Astrocyte of the cerebellum (primary cell): ENCODE measurements around the gene CAMKK1.
"Not testable (repeated sequence)": the region's sequence is repeated elsewhere in the genome, so short reads cannot be mapped to it uniquely, and the experiment has no call there.

Experiments used
- DNase-seq: peaks from one replicate; pipeline ENCODE4 v3.0.0-alpha.2; 2011; ENCODE audit warnings: low read depth
- H3K4me3 ChIP-seq: 2 replicates; pipeline ENCODE4 v1.5.1; 2011; ENCODE audit warnings: mild to moderate bottlenecking, low read depth, low read length, moderate library complexity
- in situ Hi-C: cut with HindIII; loops from 2 replicates; pipeline ENCODE4 v1.10.0; 2017; ENCODE audit warnings: low sequenced_read_pairs
- TF ChIP-seq, protein P1 (sequence below): IDR thresholded peaks from 2 replicates; pipeline ENCODE4 v1.5.1; 2012; ENCODE audit warnings: low read length, low read depth, moderate library complexity, mild to moderate bottlenecking; ENCODE audit errors: missing control alignments

The CAMKK1 gene

DNA sequence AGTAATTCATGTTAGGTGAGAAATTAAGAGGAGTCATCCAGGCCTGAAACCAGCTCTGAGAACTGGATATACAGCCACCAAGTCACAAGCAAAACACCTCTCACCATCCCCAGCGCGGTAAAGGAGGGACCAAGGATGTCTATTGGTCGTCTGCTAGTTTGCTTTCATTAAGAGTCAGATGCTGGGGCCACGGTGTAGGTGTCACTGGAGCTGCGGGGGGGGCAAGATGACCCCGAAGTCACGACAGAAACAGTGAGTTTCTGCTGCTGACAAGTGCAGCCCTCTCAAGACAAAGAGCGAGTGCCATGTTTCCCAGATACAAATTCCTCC lies 47.6 kb downstream of the CAMKK1 start:
- no peak for DNase-seq
- H3K4me3 ChIP-seq, result peak overlapping the region; percentile 95
- in situ Hi-C loops, result no loop called here
- TF ChIP-seq, protein P1, sequence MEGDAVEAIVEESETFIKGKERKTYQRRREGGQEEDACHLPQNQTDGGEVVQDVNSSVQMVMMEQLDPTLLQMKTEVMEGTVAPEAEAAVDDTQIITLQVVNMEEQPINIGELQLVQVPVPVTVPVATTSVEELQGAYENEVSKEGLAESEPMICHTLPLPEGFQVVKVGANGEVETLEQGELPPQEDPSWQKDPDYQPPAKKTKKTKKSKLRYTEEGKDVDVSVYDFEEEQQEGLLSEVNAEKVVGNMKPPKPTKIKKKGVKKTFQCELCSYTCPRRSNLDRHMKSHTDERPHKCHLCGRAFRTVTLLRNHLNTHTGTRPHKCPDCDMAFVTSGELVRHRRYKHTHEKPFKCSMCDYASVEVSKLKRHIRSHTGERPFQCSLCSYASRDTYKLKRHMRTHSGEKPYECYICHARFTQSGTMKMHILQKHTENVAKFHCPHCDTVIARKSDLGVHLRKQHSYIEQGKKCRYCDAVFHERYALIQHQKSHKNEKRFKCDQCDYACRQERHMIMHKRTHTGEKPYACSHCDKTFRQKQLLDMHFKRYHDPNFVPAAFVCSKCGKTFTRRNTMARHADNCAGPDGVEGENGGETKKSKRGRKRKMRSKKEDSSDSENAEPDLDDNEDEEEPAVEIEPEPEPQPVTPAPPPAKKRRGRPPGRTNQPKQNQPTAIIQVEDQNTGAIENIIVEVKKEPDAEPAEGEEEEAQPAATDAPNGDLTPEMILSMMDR, result no peak

DNA sequence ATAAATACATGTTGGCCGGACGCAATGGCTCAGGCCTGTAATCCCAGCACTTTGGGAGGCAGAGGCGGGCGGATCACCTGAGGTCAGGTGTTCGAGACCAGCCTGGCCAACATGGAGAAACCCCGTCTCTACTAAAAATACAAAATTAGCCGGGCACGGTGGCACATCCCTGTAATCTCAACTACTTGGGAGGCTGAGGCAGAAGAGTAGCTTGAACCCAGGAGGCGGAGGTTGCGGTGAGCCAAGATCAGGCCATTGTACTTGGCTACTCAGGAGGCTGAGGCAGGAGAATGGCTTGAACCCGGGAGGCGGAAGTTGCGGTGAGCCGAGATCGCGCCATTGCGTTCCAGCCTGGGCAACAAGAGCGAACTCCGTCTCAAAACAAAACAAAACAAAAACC lies 48.3 kb downstream of the CAMKK1 start:
- DNase-seq, in situ Hi-C loops, H3K4me3 ChIP-seq: not testable (repeated sequence)

DNA sequence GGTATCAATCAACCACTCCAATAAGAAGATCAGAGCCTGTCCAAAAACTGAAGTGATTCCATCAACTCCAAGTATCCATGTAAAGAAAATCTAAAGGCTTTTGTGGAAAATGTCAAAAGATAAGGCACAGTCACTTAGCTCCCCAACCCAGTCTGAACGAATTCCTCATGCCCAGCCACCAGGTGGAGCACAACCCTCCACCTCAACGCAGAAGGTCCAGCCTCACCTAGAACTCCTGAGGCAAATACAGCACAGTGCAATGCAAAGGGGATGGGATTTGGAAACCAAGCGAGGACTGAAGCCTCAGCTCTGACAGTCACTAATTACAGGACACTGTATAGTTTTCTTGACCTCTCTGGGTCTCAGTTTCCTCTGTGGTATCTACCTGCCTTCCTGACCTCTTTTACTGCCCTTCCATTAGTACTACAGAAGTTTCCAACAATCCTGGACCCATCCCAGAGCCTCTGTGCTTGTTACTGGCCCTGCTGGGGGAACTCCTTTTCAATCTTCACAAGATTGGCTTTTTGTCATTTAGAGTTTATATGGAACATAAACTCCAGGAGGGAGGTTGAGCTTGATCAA lies 48.8 kb downstream of the CAMKK1 start:
- DNase-seq, result no peak
- no peak overlapping the region for H3K4me3 ChIP-seq
- in situ Hi-C loops, result no loop called here
- TF ChIP-seq, protein P1, result peak; percentile 76

DNA sequence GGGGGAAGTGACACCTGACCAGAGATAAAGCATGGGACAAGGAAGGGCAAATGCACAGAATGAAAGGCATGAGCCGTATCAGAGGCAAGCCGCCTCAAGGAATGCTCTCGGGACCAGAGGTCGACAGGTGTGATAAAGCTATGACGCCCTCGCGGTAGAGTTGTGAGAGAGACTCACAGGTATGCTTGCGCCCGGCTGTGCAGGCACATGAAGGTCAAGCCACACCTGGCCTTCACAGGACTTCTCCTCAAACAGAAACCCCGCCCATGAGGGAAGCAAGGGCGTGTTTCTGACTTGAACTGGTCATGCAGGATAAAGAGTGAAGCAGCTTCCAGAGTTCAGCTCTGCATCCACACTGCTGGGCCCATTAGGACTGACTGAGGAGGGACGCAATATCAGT lies 54.6 kb downstream of the CAMKK1 start:
- no peak for DNase-seq
- TF ChIP-seq, protein P1, result no peak
- H3K4me3 ChIP-seq, result no peak overlapping the region
- in situ Hi-C loops, result no loop called here

DNA sequence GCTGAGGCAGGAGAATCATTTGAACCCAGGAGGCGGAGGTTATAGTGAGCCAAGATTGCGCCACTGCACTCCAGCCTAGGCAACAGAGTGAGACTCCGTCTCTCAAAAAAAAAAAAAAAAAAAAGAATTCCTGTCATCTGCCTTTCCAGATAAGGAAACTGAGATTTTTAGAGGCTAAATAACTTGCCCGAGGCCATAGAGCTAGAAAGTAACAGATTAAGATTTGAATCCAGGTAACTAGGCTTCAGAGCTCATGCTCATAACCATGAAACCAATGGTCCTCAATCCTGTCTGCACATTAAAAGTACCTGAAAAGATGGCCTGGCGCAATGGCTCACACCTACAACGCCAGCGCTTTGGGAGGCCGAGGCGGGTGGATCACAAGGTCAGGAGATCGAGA lies 56.3 kb downstream of the CAMKK1 start:
- H3K4me3 ChIP-seq, result no peak overlapping the region
- no peak for DNase-seq
- TF ChIP-seq, protein P1, result no peak
- in situ Hi-C loops, result no loop called here

DNA sequence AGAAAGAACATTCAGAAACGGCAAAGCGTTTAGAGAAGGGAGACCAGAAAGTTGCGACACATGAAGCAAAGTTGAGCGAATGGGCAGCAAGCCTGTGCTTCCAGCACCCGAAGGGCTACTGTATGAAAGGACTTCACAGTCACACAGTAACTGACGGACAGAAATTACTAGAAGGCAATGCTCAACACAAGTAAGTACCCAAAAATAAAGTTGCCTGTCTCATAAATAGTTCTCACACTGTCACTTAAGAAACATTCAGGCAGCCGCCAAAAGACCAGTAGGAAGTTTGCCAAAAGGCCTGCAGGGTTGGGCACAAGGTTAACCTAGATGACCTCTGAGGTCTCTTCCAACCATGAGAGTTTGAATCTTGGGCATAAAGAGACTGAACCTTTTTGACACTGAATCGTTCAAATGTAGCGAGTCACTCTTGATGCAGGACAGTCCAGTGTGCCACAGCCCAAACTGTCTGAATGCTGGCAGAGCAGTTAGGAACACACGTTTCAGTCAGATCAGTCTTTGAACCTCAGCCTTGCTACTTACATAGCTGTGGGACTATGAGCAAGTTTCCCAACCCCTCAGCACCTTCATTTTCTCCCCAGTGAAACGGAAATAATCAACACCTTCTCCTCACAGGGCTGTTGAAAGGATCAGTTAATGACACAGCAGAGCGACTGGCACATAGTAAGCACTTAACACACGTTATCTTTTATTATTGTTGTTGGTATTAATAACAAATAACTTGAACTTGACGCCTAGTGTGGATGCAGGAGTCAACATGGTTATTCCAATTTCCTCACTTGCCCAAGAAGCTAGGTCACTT lies 57.2 kb downstream of the CAMKK1 start:
- no peak overlapping the region for H3K4me3 ChIP-seq
- TF ChIP-seq, protein P1, result no peak
- no peak for DNase-seq
- in situ Hi-C loops, result no loop called here

DNA sequence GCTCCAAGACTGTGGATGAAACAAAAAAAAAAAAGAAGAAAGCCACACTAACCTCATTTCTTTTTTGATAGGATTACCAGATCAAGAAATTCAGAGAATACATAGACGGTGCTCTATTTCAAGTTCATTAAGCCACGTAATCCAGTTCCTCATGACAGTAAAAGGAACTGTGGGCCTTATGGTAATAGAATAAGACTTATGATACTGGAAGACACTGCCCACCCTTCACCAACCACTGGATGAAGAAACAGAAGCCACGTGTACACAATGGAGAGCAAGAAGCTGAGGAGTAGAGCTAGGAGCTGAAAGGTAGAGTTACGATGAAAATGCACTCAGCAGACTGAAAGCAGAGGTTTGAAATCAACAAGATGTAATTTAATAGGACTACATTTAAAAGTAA lies 58.0 kb downstream of the CAMKK1 start:
- in situ Hi-C loops, result no loop called here
- DNase-seq, result no peak
- TF ChIP-seq, protein P1, result no peak
- H3K4me3 ChIP-seq, result no peak overlapping the region
